Nephron (organoid): ENCODE measurements around the gene TMEM214.

Experiments used
- H3K27ac Mint-ChIP-seq, 3 experiments: 2 replicates each; pipeline ENCODE4 v1.8.0; 2020; ENCODE audit warnings: mixed read lengths in 3 of 3, mild to moderate bottlenecking in 2 of 3, moderate library complexity in 1 of 3
- H3K27me3 Mint-ChIP-seq: 2 replicates; pipeline ENCODE4 v1.8.0; 2021; ENCODE audit warnings: low read depth, mild to moderate bottlenecking, moderate library complexity, mixed read lengths
- H3K36me3 Mint-ChIP-seq: 2 replicates; pipeline ENCODE4 v1.8.0; 2020; ENCODE audit warnings: low read depth, mixed read lengths
- H3K4me1 Mint-ChIP-seq: 2 replicates; pipeline ENCODE4 v1.8.0; 2020; ENCODE audit warnings: mixed read lengths
- H3K4me3 Mint-ChIP-seq, 3 experiments: 2 replicates each; pipeline ENCODE4 v1.8.0; 2020; ENCODE audit warnings: mild to moderate bottlenecking in 3 of 3, mixed read lengths in 3 of 3, moderate library complexity in 2 of 3
- H3K9me3 Mint-ChIP-seq: 2 replicates; pipeline ENCODE4 v1.8.0; 2020; ENCODE audit warnings: mixed read lengths
- TF ChIP-seq, protein P1 (sequence below), 3 experiments: fragments of 200-600 bp; sonication (generic); IDR thresholded peaks; one replicate each; pipeline ENCODE4 v1.5.0; 2021; ENCODE audit warnings: antibody characterized with exemption in 3 of 3; ENCODE audit not compliant: unreplicated experiment in 3 of 3

TMEM214 gene

DNA sequence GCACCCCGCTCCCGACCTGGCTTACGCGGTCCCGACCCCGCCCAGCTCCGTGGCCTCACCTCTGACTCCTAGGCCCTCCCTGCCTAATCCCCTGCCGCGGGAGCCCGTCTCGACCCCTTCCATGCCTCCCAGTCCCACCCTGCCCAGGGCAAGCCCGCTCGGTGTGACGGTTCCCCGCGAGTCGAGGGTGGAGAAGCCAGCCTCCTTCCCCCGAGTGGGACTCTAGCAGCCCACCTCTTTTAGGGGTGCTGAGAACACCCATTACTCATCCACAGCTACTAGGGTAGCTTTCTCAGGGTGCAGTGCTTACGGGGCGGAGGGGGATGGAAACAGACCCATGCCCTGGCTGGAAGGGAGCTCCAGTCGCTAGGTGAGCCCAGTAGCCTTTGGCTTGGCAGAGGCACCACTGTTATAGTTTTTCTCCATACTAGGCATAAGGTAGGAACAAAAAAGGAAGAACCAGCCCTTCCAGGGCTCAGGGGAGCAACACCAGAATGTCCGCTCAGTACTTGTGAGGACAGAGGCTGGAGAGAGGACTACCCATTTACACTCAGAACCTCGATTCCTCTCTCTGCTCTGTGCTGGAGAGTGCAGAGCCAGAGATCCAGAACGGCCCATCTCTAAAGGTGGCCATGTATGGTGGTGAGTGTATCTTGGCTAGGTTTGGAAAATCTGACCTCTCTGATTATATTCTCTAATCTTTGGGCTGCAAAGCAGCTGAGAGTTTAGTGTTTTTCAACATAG lies 19.3 kb downstream of the TMEM214 start:
- Mint-ChIP-seq H3K4me3 (peak overlapping the region; percentile 92 to 98 (median 93)), H3K27me3 (peaks cover 4% of the 10 kb centered on the region), H3K27ac (peak overlapping the region; percentile 81 to 89 (median 81)), H3K36me3 (peaks cover 36% of the 10 kb centered on the region), H3K9me3 (no peaks in the 10 kb centered on the region), H3K4me1 (peaks cover 16% of the 10 kb centered on the region)
- TF ChIP-seq, protein P1, sequence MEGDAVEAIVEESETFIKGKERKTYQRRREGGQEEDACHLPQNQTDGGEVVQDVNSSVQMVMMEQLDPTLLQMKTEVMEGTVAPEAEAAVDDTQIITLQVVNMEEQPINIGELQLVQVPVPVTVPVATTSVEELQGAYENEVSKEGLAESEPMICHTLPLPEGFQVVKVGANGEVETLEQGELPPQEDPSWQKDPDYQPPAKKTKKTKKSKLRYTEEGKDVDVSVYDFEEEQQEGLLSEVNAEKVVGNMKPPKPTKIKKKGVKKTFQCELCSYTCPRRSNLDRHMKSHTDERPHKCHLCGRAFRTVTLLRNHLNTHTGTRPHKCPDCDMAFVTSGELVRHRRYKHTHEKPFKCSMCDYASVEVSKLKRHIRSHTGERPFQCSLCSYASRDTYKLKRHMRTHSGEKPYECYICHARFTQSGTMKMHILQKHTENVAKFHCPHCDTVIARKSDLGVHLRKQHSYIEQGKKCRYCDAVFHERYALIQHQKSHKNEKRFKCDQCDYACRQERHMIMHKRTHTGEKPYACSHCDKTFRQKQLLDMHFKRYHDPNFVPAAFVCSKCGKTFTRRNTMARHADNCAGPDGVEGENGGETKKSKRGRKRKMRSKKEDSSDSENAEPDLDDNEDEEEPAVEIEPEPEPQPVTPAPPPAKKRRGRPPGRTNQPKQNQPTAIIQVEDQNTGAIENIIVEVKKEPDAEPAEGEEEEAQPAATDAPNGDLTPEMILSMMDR (IDR thresholded peaks at IDR 0.05; ENCODE audit: unreplicated experiment in 3 of 3): no peak

DNA sequence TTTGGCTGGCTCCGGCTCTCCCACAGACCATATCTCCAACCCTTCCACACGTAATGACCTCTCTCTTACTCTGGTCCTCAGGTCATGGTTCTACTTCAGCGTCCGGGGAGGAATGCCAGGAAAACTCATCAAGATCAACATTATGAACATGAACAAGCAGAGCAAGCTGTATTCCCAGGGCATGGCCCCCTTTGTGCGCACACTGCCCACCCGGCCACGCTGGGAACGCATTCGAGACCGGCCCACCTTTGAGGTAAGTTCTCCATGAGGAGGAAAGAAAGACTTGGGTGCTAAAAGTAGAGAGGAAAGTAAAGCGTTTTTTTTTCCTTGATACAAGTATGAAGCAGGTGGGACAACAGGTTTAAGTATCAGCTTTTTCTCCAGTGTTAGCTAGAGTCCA lies 20.6 kb downstream of the TMEM214 start:
- Mint-ChIP-seq H3K4me3 (peak overlapping the region; percentile 92 to 98 (median 93)), H3K27me3 (peaks cover 4% of the 10 kb centered on the region), H3K9me3 (no peaks in the 10 kb centered on the region), H3K27ac (peak overlapping the region in 2 of 3 experiments; percentile 12 to 65), H3K36me3 (peaks cover 40% of the 10 kb centered on the region), H3K4me1 (peaks cover 16% of the 10 kb centered on the region)
- TF ChIP-seq, protein P1 (IDR thresholded peaks at IDR 0.05; ENCODE audit: unreplicated experiment in 3 of 3): no peak

DNA sequence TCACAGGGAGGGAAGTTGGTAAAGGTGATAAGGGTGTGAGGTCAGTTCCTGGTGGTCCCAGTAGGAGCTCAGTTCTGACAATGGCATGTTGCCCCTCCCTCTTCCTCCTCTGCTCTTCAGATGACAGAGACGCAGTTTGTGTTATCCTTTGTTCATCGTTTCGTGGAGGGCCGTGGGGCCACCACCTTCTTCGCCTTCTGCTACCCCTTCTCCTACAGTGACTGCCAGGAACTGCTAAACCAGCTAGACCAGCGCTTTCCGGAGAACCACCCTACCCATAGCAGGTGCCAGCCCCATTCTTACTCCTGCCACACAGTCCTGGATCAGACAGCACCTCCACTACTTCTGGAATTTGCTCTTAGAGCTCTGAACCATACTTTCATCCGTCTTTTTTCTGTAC lies 21.0 kb downstream of the TMEM214 start:
- Mint-ChIP-seq H3K9me3 (no peaks in the 10 kb centered on the region), H3K27me3 (peaks cover 4% of the 10 kb centered on the region), H3K27ac (peak overlapping the region in 1 of 3 experiments; percentile 2), H3K36me3 (peaks cover 42% of the 10 kb centered on the region), H3K4me3 (peak overlapping the region; percentile 52 to 92 (median 73)), H3K4me1 (peaks cover 16% of the 10 kb centered on the region)
- TF ChIP-seq, protein P1 (IDR thresholded peaks at IDR 0.05; ENCODE audit: unreplicated experiment in 3 of 3): no peak

DNA sequence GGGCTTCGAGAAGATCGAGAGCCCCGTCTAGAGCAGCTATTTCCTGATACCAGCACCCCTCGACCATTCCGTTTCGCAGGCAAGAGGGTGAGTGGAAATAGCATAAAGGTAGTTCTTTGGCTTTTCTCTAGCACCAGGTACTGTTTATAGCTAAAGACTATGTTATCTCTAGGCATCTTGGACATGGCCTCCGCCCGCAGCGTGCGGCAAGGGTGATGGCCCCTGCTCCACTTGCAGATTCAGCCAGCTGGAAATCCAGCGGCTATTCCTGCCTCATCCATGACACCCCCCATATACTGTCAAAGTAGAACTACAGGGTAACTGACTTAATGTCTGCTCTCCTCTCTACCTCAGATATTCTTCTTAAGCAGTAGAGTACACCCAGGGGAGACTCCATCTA lies 22.0 kb downstream of the TMEM214 start:
- Mint-ChIP-seq H3K9me3 (no peaks in the 10 kb centered on the region), H3K4me3 (peak overlapping the region; percentile 59 to 92 (median 73)), H3K27ac (no peak overlapping the region), H3K4me1 (peaks cover 11% of the 10 kb centered on the region), H3K36me3 (peaks cover 52% of the 10 kb centered on the region), H3K27me3 (peaks cover 4% of the 10 kb centered on the region)
- TF ChIP-seq, protein P1 (IDR thresholded peaks at IDR 0.05; ENCODE audit: unreplicated experiment in 3 of 3): no peak

DNA sequence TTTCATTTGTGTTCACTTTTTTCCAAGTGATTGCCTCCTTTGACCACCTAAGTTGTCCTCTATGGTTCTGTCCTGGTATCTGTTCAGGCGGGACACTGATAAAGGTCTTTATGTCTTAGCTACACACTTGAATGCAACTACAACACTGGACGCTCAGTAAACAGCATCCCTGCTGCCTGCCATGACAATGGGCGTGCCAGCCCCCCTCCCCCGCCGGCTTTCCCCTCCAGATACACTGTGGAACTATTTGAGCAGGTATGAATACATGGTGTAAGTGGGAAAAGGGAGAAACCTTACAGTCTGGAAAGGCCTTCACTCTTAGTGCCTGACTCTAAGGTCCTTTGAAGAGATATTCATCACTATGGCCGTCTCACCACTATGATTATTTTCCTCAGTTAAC lies 24.4 kb downstream of the TMEM214 start:
- Mint-ChIP-seq H3K36me3 (peaks cover 58% of the 10 kb centered on the region), H3K9me3 (no peaks in the 10 kb centered on the region), H3K4me3 (no peak overlapping the region), H3K4me1 (peaks cover 8% of the 10 kb centered on the region), H3K27me3 (no peaks in the 10 kb centered on the region), H3K27ac (no peak overlapping the region)
- TF ChIP-seq, protein P1 (IDR thresholded peaks at IDR 0.05; ENCODE audit: unreplicated experiment in 3 of 3): no peak

DNA sequence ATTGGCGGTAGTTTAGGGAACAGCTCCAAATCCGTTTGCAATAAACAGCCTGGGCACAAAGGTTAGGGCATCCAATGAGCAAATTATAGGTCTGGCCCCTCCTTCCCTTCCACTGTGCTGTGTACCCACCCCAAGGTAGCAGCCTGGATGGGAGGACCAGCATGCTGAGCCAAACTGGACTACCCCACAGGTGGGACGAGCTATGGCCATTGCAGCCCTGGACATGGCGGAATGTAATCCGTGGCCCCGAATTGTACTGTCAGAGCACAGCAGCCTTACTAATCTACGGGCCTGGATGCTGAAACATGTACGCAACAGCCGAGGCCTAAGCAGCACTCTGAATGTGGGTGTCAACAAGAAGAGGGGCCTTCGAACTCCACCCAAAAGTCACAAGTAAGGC lies 25.4 kb downstream of the TMEM214 start:
- Mint-ChIP-seq H3K9me3 (no peaks in the 10 kb centered on the region), H3K36me3 (peaks cover 64% of the 10 kb centered on the region), H3K27me3 (no peaks in the 10 kb centered on the region), H3K27ac (no peak overlapping the region), H3K4me3 (no peak overlapping the region), H3K4me1 (peaks cover 6% of the 10 kb centered on the region)
- TF ChIP-seq, protein P1 (IDR thresholded peaks at IDR 0.05; ENCODE audit: unreplicated experiment in 3 of 3): no peak
